ENCODE results near the gene NEK10. TPM values are rescaled to one million over a fixed set of nuclear protein-coding genes. Genes with fewer than 3 reads are reported as not detected.
"Not testable (repeated sequence)": the region's sequence is repeated elsewhere in the genome, so short reads cannot be mapped to it uniquely, and the experiment has no call there.

NEK10 gene
- polyA plus RNA-seq, 2 of the 4 experiments (the other 2 are of a cell fraction) = 1.7 to 2.9 TPM

DNA sequence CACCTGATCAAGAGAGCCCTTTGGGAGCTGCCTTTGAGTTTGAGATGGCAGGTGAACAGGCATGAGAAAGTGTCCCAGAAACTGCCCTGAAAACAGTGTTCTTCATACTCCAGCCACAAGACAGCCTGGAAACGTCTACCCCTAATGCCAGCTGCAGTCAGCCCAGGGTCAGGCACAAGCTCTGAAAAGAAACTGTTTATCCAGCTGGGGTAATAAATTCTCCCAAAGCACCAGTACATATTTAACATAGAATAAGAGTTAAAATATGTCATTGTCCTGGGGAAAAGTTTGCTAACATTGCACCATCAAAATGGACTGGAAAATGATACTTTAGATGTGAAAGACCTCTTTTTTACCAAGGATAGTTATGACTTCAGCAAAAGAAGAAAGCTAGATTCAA is 66.3 kb downstream of the NEK10 start:
- H3K9me3 ChIP-seq = peaks cover 15% of the 10 kb centered on the region; the same call in 1 of the 3 replicates
- no peak overlapping the region for H3K4me3 ChIP-seq
- H3K4me2 ChIP-seq = no peak overlapping the region
- ChIA-PET POLR2A (no interaction called here), CTCF (interaction anchor here (0.6 kb wide), 1 partner anchor 169 kb away, joined by 3 read pairs; no protein-coding TSS in a partner anchor)
- FAIRE-seq (no peak), ATAC-seq (no peak), DNase-seq (ENCODE audit: low read depth in 1 of 2, low spot score in 1 of 2) (no peak)
- H3K27ac ChIP-seq = no peak overlapping the region
- WGBS (ENCODE audit: missing lambda C conversion rate) = 31% methylated on average over 1 of the region's 1 CpG
- H3K4me1 ChIP-seq = peaks cover 2% of the 10 kb centered on the region; the same call in 1 of the 3 replicates
- TF ChIP-seq ZNF302 (CRISPR knock-in tag; IDR thresholded peaks at IDR 0.05) (no peak), ZSCAN20 (CRISPR knock-in tag; IDR thresholded peaks at IDR 0.05) (no peak), NPAS2 (CRISPR knock-in tag; IDR thresholded peaks at IDR 0.05; ENCODE audit: borderline replicate concordance) (no peak), HOXA7 (CRISPR knock-in tag; IDR thresholded peaks at IDR 0.05) (no peak), RFX5 (IDR thresholded peaks at IDR 0.05) (no peak), FOXS1 (CRISPR knock-in tag; IDR thresholded peaks at IDR 0.05) (no peak), CHD4 (IDR thresholded peaks at IDR 0.05; ENCODE audit: borderline replicate concordance) (no peak), POLR2A (IDR thresholded peaks at IDR 0.05; ENCODE audit: low read length) (no peak), CBX8 (IDR thresholded peaks at IDR 0.05) (no peak), RNF2 (IDR thresholded peaks at IDR 0.05; ENCODE audit: borderline replicate concordance, low read depth) (no peak), FOSB (CRISPR knock-in tag; IDR thresholded peaks at IDR 0.05) (no peak), MAZ (IDR thresholded peaks at IDR 0.05; ENCODE audit: borderline replicate concordance, low read depth, low read length) (no peak)
- TF ChIP-seq, protein P1, sequence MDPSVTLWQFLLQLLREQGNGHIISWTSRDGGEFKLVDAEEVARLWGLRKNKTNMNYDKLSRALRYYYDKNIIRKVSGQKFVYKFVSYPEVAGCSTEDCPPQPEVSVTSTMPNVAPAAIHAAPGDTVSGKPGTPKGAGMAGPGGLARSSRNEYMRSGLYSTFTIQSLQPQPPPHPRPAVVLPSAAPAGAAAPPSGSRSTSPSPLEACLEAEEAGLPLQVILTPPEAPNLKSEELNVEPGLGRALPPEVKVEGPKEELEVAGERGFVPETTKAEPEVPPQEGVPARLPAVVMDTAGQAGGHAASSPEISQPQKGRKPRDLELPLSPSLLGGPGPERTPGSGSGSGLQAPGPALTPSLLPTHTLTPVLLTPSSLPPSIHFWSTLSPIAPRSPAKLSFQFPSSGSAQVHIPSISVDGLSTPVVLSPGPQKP (IDR thresholded peaks at IDR 0.05; ENCODE audit: low read depth, low read length) = no peak
- TF ChIP-seq, protein P2, sequence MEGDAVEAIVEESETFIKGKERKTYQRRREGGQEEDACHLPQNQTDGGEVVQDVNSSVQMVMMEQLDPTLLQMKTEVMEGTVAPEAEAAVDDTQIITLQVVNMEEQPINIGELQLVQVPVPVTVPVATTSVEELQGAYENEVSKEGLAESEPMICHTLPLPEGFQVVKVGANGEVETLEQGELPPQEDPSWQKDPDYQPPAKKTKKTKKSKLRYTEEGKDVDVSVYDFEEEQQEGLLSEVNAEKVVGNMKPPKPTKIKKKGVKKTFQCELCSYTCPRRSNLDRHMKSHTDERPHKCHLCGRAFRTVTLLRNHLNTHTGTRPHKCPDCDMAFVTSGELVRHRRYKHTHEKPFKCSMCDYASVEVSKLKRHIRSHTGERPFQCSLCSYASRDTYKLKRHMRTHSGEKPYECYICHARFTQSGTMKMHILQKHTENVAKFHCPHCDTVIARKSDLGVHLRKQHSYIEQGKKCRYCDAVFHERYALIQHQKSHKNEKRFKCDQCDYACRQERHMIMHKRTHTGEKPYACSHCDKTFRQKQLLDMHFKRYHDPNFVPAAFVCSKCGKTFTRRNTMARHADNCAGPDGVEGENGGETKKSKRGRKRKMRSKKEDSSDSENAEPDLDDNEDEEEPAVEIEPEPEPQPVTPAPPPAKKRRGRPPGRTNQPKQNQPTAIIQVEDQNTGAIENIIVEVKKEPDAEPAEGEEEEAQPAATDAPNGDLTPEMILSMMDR (IDR thresholded peaks at IDR 0.05) = no peak
- TF ChIP-seq, protein P3, sequence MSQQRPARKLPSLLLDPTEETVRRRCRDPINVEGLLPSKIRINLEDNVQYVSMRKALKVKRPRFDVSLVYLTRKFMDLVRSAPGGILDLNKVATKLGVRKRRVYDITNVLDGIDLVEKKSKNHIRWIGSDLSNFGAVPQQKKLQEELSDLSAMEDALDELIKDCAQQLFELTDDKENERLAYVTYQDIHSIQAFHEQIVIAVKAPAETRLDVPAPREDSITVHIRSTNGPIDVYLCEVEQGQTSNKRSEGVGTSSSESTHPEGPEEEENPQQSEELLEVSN (IDR thresholded peaks at IDR 0.05; ENCODE audit: borderline replicate concordance, low read depth) = no peak
- TF ChIP-seq, protein P4, sequence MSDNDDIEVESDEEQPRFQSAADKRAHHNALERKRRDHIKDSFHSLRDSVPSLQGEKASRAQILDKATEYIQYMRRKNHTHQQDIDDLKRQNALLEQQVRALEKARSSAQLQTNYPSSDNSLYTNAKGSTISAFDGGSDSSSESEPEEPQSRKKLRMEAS (IDR thresholded peaks at IDR 0.05) = no peak

DNA sequence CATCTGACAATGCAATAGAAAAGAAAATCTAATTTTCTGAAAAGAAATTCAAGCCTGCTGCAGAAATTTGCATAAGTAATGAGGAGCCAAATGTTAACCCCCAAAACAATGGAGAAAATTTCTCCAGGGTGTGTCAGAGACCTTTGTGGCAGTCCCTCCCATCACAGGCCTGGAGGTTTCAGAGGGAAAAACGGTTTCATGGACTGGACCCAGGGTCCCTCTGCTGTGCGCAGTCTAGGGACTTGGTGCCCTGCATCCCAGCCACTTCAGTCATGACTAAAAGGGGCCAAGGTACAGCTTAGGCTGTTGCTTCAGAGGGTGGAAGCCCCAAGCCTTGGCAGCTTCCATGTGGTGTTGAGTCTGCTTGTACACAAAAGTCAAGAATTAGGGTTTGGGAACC is 70.2 kb downstream of the NEK10 start:
- TF ChIP-seq ZFP36 (IDR thresholded peaks at IDR 0.05; ENCODE audit: borderline replicate concordance, partially characterized antibody) = peak; percentile 92
- WGBS (ENCODE audit: missing lambda C conversion rate) = 61% methylated on average over 2 of the region's 2 CpGs
- H3K9me3 ChIP-seq = peaks cover 15% of the 10 kb centered on the region; the same call in 1 of the 3 replicates
- ATAC-seq; FAIRE-seq; H3K4me2 ChIP-seq; H3K4me1 ChIP-seq; H3K4me3 ChIP-seq; POLR2A ChIA-PET; DNase-seq (ENCODE audit: low read depth in 1 of 2, low spot score in 1 of 2); CTCF ChIA-PET; H3K27ac ChIP-seq: not testable (repeated sequence)

DNA sequence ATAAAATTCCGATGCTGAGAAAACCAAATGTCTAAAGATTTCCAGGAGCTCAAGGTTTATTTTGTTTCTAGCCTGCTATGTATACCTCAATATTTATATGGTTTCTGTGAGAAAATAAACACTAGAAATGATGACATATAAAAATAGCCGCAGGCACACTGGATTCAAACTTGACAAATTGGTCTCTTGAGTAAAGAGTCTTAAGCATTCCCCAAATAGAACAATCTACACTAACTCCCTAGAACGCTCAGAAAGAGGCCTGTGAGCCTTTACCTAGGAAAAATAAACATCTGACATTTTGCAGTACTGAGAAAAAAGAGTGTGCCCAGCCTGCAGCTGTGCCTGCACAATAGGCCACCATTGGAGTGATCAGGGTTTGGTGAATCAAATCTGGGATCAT is 75.2 kb downstream of the NEK10 start:
- FAIRE-seq = no peak
- 67% methylated on average over 3 of the region's 3 CpGs for WGBS (ENCODE audit: missing lambda C conversion rate)
- ChIA-PET CTCF (interaction anchor here (1.5 kb wide), 1 partner anchor 10 kb away, joined by 3 read pairs; no protein-coding TSS in a partner anchor), POLR2A (no interaction called here)
- Histone ChIP-seq H3K4me3 (no peak overlapping the region), H3K27ac (no peak overlapping the region), H3K4me2 (no peak overlapping the region), H3K9me3 (0 out of 3 replicates have a peak, but pooled peaks cover 1% of the 10 kb centered on the region), H3K4me1 (no peaks in the 10 kb centered on the region)
- no peak for DNase-seq (ENCODE audit: low read depth in 1 of 2, low spot score in 1 of 2)
- no peak for TF ChIP-seq BHLHE40 (IDR thresholded peaks at IDR 0.05; ENCODE audit: low read depth, low read length)
- no peak for TF ChIP-seq EP300 (IDR thresholded peaks at IDR 0.05)
- TF ChIP-seq GATA3 (IDR thresholded peaks at IDR 0.05; ENCODE audit: borderline replicate concordance) = no peak
- no peak for TF ChIP-seq MYC (IDR thresholded peaks at IDR 0.05; ENCODE audit: borderline replicate concordance, low read length)
- no peak for TF ChIP-seq CHD4 (IDR thresholded peaks at IDR 0.05; ENCODE audit: borderline replicate concordance)
- TF ChIP-seq HOXB5 (CRISPR knock-in tag; IDR thresholded peaks at IDR 0.05) = no peak
- TF ChIP-seq ZSCAN20 (CRISPR knock-in tag; IDR thresholded peaks at IDR 0.05) = no peak
- TF ChIP-seq, protein P4 (IDR thresholded peaks at IDR 0.05) = no peak
- TF ChIP-seq ZFP36 (IDR thresholded peaks at IDR 0.05; ENCODE audit: borderline replicate concordance, partially characterized antibody) = no peak
- no peak for TF ChIP-seq KDM1A (IDR thresholded peaks at IDR 0.05; ENCODE audit: low read depth)
- no peak for TF ChIP-seq MAFK (IDR thresholded peaks at IDR 0.05; ENCODE audit: partially characterized antibody)
- no peak for ATAC-seq

All from A549 (cell line).